K562 (cell line): ENCODE measurements around the gene DLGAP3. TPM values are rescaled to one million over a fixed set of nuclear protein-coding genes. Genes with fewer than 3 reads are reported as not detected.

Experiments used
- BCL6 ChIP-seq: fragments of 250-450 bp; sonication (Bioruptor Pico); IDR thresholded peaks from 2 replicates; pipeline ENCODE4 v1.4.0; 2020
- BRF1 ChIP-seq: IDR thresholded peaks from 3 replicates; pipeline ENCODE4 v1.6.1; 2011; ENCODE audit warnings: borderline replicate concordance, mild to moderate bottlenecking; ENCODE audit not compliant: insufficient read length; ENCODE audit errors: extremely low read depth
- CBX2 ChIP-seq: fragments of 200-600 bp; sonication (generic); IDR thresholded peaks from one replicate; pipeline ENCODE4 v1.6.1; 2012; ENCODE audit warnings: mild to moderate bottlenecking, low read length, inconsistent platforms; ENCODE audit not compliant: insufficient read depth, poor library complexity, severe bottlenecking
- E2F3 ChIP-seq: fragments of 250-450 bp; sonication (Bioruptor Pico); IDR thresholded peaks from 2 replicates; pipeline ENCODE4 v1.4.0; 2020; ENCODE audit warnings: mild to moderate bottlenecking
- FOXJ2 ChIP-seq: fragments of 200-800 bp; sonication (Bioruptor generic); IDR thresholded peaks from 2 replicates; pipeline ENCODE4 v1.6.1; 2016; ENCODE audit warnings: missing genetic modification characterization, missing compliant biosample characterization
- FOXP4 ChIP-seq: sonication (generic); formaldehyde crosslinking; IDR thresholded peaks from 2 replicates; pipeline ENCODE4 v1.8.0; 2022; ENCODE audit warnings: mild to moderate bottlenecking, missing genetic modification reagents, borderline replicate concordance
- MCM3 ChIP-seq: fragments of 450-650 bp; IDR thresholded peaks from 2 replicates; pipeline ENCODE4 v1.6.1; 2016
- POU5F1 ChIP-seq: fragments of 150-350 bp; IDR thresholded peaks from 2 replicates; pipeline ENCODE4 v1.6.1; 2014; ENCODE audit warnings: borderline replicate concordance, low read length, low read depth, mild to moderate bottlenecking; ENCODE audit not compliant: partially characterized antibody
- RBFOX2 ChIP-seq: fragments of 200-400 bp; formaldehyde crosslinking; IDR thresholded peaks from 2 replicates; pipeline ENCODE4 v1.6.1; 2017; ENCODE audit warnings: low read depth, mild to moderate bottlenecking, low read length, moderate library complexity
- SMAD2 ChIP-seq: fragments of 150-350 bp; IDR thresholded peaks from 2 replicates; pipeline ENCODE4 v1.6.1; 2014; ENCODE audit warnings: low read depth, mild to moderate bottlenecking, low read length
- SMARCB1 ChIP-seq: IDR thresholded peaks from 2 replicates; pipeline ENCODE4 v1.6.1; 2011; ENCODE audit warnings: improper control_type of control experiment, low read depth; ENCODE audit not compliant: insufficient read length
- STAT6 ChIP-seq: sonication (generic); formaldehyde crosslinking; IDR thresholded peaks from 2 replicates; pipeline ENCODE4 v1.8.1; 2023; ENCODE audit warnings: mild to moderate bottlenecking, missing genetic modification reagents
- ZBED1 ChIP-seq: IDR thresholded peaks from 2 replicates; pipeline ENCODE4 v1.6.1; 2014
- ZBTB7A ChIP-seq: IDR thresholded peaks from 2 replicates; pipeline ENCODE4 v1.6.1; 2011; ENCODE audit warnings: low read depth, mild to moderate bottlenecking, low read length, moderate library complexity, borderline replicate concordance; ENCODE audit not compliant: control insufficient read depth
- ZNF561 ChIP-seq: fragments of 450-650 bp; formaldehyde crosslinking; conservative IDR thresholded peaks from 2 replicates; pipeline ENCODE4 v1.4.0; 2020; ENCODE audit warnings: mild to moderate bottlenecking, moderate library complexity
- ZNF589 ChIP-seq: fragments of 200-800 bp; sonication (Bioruptor generic); IDR thresholded peaks from 2 replicates; pipeline ENCODE4 v1.6.1; 2016; ENCODE audit warnings: low read depth, missing genetic modification characterization, missing compliant biosample characterization
- polyA plus RNA-seq, 8 experiments: library from polyadenylated mRNA; depleted of rRNA in 4 of 8; stranded (reverse) in 5 of 8; unstranded in 3 of 8; fragments of >200 nt; fragmentation: Nextera tagmentation in 2 of 8; fragmentation: Illumina TruSeq in 1 of 8; extraction: Ambion mirVana in 2 of 8; extraction: Trizol in 1 of 8; gene quantifications; 2 replicates each; pipeline versions ENCODE4 v1.2.1 to v1.2.3, GENCODE V29; 2011 to 2014; ENCODE audit warnings: inconsistent platforms in 1 of 8, missing spikeins in 1 of 8
- total RNA-seq, 7 experiments: library from RNA; depleted of rRNA in 6 of 7; stranded (reverse); fragments of >200 nt in 6 of 7; fragmentation: Illumina TruSeq in 2 of 7; extraction: Trizol in 2 of 7; gene quantifications; 2 replicates each; pipeline versions ENCODE4 v1.2.1 to v1.2.3, GENCODE V29; 2011 to 2021; ENCODE audit warnings: low replicate concordance in 1 of 7
- TF ChIP-seq, protein P1 (sequence below): fragments of 450-650 bp; IDR thresholded peaks from 2 replicates; pipeline ENCODE4 v1.6.1; 2017; ENCODE audit warnings: antibody characterized with exemption, mild to moderate bottlenecking
- TF ChIP-seq, protein P2 (sequence below), 2 experiments: fragments of 450-650 bp in 1 of 2; sonication (generic) in 1 of 2; formaldehyde crosslinking in 1 of 2; IDR thresholded peaks in 1 of 2; conservative IDR thresholded peaks in 1 of 2; 2 replicates each; pipeline versions ENCODE4 v1.6.1 to v1.8.1; 2016 to 2023; ENCODE audit warnings: mild to moderate bottlenecking in 2 of 2, moderate library complexity in 2 of 2, inconsistent platforms in 1 of 2, missing genetic modification reagents in 1 of 2

The DLGAP3 gene
- total and polyA plus RNA-seq, 9 of the 15 experiments (the other 6 are each of a cell fraction or from before 2014, with no cell fraction given): 0.01 to 0.16 (median 0.07) TPM; not detected in 6

DNA sequence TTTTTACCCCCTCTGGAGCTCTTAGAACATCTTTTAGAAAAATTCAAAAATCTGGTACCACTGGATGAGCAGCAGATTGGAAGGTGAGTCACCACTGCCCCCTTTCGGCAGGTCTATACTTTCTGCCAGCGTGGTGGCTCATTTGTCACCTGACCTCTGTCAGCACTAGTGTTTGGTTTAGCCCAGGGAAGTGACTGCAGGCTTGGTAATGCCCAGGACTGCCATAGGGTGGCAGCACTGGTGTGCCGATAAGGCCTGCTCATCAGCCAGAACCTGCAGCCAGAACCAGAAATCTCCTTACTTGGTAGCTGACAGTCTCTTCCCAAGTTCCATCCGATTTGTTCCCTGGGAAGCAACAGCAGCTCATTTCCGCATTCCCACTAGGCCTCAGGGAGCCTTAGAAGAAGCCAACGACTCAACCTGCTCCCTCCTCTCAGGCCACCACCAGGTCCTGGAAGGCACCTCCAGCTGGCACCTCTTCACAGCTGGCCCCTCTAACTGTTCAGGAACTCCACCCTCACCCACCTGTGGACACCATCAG lies 76.7 kb downstream of the DLGAP3 start (continued):
- TF ChIP-seq, protein P1, sequence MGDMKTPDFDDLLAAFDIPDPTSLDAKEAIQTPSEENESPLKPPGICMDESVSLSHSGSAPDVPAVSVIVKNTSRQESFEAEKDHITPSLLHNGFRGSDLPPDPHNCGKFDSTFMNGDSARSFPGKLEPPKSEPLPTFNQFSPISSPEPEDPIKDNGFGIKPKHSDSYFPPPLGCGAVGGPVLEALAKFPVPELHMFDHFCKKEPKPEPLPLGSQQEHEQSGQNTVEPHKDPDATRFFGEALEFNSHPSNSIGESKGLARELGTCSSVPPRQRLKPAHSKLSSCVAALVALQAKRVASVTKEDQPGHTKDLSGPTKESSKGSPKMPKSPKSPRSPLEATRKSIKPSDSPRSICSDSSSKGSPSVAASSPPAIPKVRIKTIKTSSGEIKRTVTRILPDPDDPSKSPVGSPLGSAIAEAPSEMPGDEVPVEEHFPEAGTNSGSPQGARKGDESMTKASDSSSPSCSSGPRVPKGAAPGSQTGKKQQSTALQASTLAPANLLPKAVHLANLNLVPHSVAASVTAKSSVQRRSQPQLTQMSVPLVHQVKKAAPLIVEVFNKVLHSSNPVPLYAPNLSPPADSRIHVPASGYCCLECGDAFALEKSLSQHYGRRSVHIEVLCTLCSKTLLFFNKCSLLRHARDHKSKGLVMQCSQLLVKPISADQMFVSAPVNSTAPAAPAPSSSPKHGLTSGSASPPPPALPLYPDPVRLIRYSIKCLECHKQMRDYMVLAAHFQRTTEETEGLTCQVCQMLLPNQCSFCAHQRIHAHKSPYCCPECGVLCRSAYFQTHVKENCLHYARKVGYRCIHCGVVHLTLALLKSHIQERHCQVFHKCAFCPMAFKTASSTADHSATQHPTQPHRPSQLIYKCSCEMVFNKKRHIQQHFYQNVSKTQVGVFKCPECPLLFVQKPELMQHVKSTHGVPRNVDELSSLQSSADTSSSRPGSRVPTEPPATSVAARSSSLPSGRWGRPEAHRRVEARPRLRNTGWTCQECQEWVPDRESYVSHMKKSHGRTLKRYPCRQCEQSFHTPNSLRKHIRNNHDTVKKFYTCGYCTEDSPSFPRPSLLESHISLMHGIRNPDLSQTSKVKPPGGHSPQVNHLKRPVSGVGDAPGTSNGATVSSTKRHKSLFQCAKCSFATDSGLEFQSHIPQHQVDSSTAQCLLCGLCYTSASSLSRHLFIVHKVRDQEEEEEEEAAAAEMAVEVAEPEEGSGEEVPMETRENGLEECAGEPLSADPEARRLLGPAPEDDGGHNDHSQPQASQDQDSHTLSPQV: 0 out of 2 replicates have a peak, but pooled peaks have one; percentile 38
- TF ChIP-seq SMAD2 (no peak), CBX2 (no peak), ZNF561 (CRISPR knock-in tag) (no peak), ZNF589 (CRISPR knock-in tag) (no peak), ZBED1 (no peak), RBFOX2 (no peak), BCL6 (CRISPR knock-in tag) (no peak), ZBTB7A (no peak), MCM3 (no peak), STAT6 (no peak), SMARCB1 (no peak), E2F3 (CRISPR knock-in tag) (no peak), FOXP4 (CRISPR knock-in tag) (no peak), FOXJ2 (tag) (no peak), POU5F1 (no peak), BRF1 (no peak)
- TF ChIP-seq, protein P2, sequence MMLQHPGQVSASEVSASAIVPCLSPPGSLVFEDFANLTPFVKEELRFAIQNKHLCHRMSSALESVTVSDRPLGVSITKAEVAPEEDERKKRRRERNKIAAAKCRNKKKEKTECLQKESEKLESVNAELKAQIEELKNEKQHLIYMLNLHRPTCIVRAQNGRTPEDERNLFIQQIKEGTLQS (IDR thresholded peaks at IDR 0.05): no peak
- TF ChIP-seq, protein P2 (CRISPR knock-in tag; conservative IDR thresholded peaks at IDR 0.05): no peak
